Sigmoid colon (tissue), 7 donors: ENCODE measurements around the gene KCNQ1OT1. TPM values are rescaled to one million over a fixed set of nuclear protein-coding genes. Genes with fewer than 3 reads are reported as not detected.

Experiments used
- DNase-seq: peaks from one replicate; pipeline ENCODE4 v3.0.0-alpha.2; 2019
- H3K27ac ChIP-seq, 4 donors: fragments of 200-600 bp; sonication (generic); one replicate each; pipeline ENCODE4 v1.5.1; 2016 to 2019; ENCODE audit warnings: mild to moderate bottlenecking in 1 of 4
- H3K27me3 ChIP-seq, 3 donors: fragments of 200-600 bp; sonication (generic); one replicate each; pipeline ENCODE4 v1.5.1; 2019; ENCODE audit warnings: mild to moderate bottlenecking in 1 of 3
- H3K36me3 ChIP-seq, 4 donors: fragments of 200-600 bp; sonication (generic); one replicate each; pipeline ENCODE4 v1.5.1; 2016 to 2019
- H3K4me1 ChIP-seq, 4 donors: fragments of 200-600 bp; sonication (generic); one replicate each; pipeline ENCODE4 v1.5.1; 2017 to 2019
- H3K4me3 ChIP-seq, 4 donors: fragments of 200-600 bp; sonication (generic); one replicate each; pipeline ENCODE4 v1.5.1; 2017 to 2019; ENCODE audit warnings: mild to moderate bottlenecking in 2 of 4, moderate library complexity in 1 of 4
- H3K9me3 ChIP-seq, 4 donors: fragments of 200-600 bp in 3 of 4; sonication (generic) in 3 of 4; one replicate each; pipeline versions ENCODE4 v1.5.1 to v1.6.1; 2013 to 2019
- CTCF ChIP-seq, 4 experiments: fragments of 450-650 bp in 3 of 4; fragments of 200-600 bp in 1 of 4; IDR thresholded peaks; one replicate each; pipeline ENCODE4 v1.5.1; 2016 to 2019; ENCODE audit warnings: antibody characterized with exemption in 4 of 4, mild to moderate bottlenecking in 3 of 4, moderate library complexity in 2 of 4
- EP300 ChIP-seq, 4 donors: sonication (generic); formaldehyde crosslinking; IDR thresholded peaks; one replicate each; pipeline ENCODE4 v1.6.1; 2017; ENCODE audit warnings: antibody characterized with exemption in 4 of 4
- POLR2A ChIP-seq, 2 donors: fragments of 450-650 bp; IDR thresholded peaks; one replicate each; pipeline ENCODE4 v1.6.1; 2016; ENCODE audit warnings: antibody characterized with exemption in 2 of 2, mild to moderate bottlenecking in 2 of 2, moderate library complexity in 2 of 2
- POLR2AphosphoS5 ChIP-seq, 4 donors: sonication (generic); formaldehyde crosslinking; IDR thresholded peaks; one replicate each; pipeline ENCODE4 v1.6.1; 2017; ENCODE audit warnings: antibody characterized with exemption in 4 of 4
- WGBS, 2 donors: extraction: QIAGEN DNeasy Blood & Tissue Kit; methylation state at CpG; one replicate each; pipeline ENCODE4 v1.1.7; 2013; 5-methylcytosine and 5-hydroxymethylcytosine counted together
- intact Hi-C: fragments of 100-400 bp; cut with DNase I; formaldehyde crosslinking; loops from one replicate; pipeline ENCODE4 v1.15.1; 2023
- polyA plus RNA-seq, 3 donors: library from polyadenylated mRNA; stranded (reverse); fragments of 200-250 nt; gene quantifications; one replicate each; pipeline ENCODE4 v1.2.3, GENCODE V29; 2013
- total RNA-seq, 4 donors: library from RNA; depleted of rRNA; stranded (reverse); fragments of >200 nt; gene quantifications; one replicate each; pipeline ENCODE4 v1.1.0, GENCODE V29; 2016
- donor health status: healthy with polysubstance abuse.
- donor health status: Bipolar disorder and iron deficiency.
- donor health status: healthy.

Gene KCNQ1OT1
- total and polyA plus RNA-seq, 7 donors: under 0.01 to 3.6 (median 0.99) TPM

GRCh38 chr11:2683806-2684205 lies 16.0 kb downstream of the KCNQ1OT1 start:
- Histone ChIP-seq H3K4me1 (peaks cover 0 to 22% (median 8%) of the 10 kb centered on the region in 4 donors), H3K27ac (no peak overlapping the region), H3K9me3 (no peaks in the 10 kb centered on the region), H3K4me3 (no peak overlapping the region), H3K27me3 (no peaks in the 10 kb centered on the region), H3K36me3 (no peaks in the 10 kb centered on the region)
- no peak for TF ChIP-seq EP300 (IDR thresholded peaks at IDR 0.05)
- TF ChIP-seq CTCF (IDR thresholded peaks at IDR 0.05): no peak
- TF ChIP-seq POLR2A (IDR thresholded peaks at IDR 0.05): no peak
- TF ChIP-seq POLR2AphosphoS5 (IDR thresholded peaks at IDR 0.05): no peak
- DNase-seq: no peak
- intact Hi-C loops: no loop called here
- 83 to 86% methylated on average over 4 of the region's 4 CpGs for WGBS, 2 donors

DNA sequence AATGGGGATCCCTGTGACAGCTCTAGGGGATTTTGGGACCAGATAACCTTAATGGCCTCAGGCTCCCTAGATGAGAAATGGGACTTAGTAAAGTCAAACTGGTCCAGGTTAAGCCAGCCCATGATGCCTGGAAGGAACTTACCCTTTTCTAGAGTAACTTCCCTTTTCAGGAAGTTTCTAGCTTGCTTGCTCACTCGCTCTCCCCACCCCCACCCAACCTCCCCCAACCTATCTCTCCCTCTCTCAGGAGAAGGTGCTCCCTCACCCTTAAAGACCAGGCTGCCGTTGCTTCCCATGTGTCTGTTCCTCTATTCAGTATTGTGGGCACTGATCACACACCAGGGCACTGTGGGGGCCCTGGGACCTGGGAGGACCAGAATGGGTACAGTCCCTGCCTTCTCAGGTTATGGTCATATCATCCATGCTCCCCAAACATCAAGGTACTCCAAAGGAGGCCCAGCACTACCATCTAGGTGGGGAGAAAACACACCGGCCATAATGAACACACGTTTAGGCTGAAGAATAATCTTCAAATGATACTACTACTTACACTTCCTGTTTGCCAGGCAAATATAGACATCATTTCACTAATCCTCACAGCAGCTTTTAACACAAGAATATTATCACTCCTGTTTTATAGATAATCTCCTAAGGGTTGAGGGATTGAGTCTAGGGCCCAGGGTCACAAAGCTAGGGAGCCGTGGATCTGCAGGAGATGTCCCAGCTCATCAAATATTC lies 18.2 kb downstream of the KCNQ1OT1 start:
- WGBS, 2 donors: 68 to 82% methylated on average over 5 of the region's 5 CpGs
- Histone ChIP-seq H3K27ac (no peak overlapping the region), H3K4me1 (peaks cover 0 to 10% (median 5%) of the 10 kb centered on the region in 4 donors), H3K4me3 (no peak overlapping the region), H3K9me3 (no peaks in the 10 kb centered on the region), H3K27me3 (no peaks in the 10 kb centered on the region), H3K36me3 (no peaks in the 10 kb centered on the region)
- peak; percentile 13 for DNase-seq
- TF ChIP-seq EP300 (IDR thresholded peaks at IDR 0.05) (no peak), CTCF (IDR thresholded peaks at IDR 0.05) (no peak), POLR2AphosphoS5 (IDR thresholded peaks at IDR 0.05) (no peak)
- intact Hi-C loops: no loop called here

- intact Hi-C loops: loop anchor here (5.0 kb wide), 1 partner anchor 148 kb away; no protein-coding TSS in a partner anchor
- DNase-seq: no peak
Observed at GRCh38 chr11:2679011-2679676, 20.6 kb downstream of the KCNQ1OT1 start.

DNA sequence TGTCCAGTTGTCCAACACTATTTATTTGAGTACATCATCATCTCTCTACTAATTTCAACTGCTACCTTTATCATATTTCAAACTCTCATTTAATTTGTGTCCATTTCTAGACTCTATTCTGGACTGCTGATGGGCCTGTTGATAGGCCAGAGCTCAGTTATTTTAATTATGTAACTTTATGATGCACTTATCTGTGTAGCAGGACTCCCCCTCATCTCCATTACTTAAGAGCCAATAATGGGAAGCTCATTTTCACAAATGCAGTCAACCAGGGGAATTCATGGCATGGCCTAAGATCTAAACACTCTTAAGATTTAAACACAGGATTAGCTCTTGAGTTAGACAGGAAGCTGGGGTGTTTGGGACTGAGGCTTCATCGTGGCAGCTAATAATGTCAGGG lies 21.4 kb downstream of the KCNQ1OT1 start:
- H3K27ac ChIP-seq: no peak overlapping the region
- no peaks in the 10 kb centered on the region for H3K27me3 ChIP-seq
- intact Hi-C loops: loop anchor here (5.0 kb wide), 1 partner anchor 149 kb away; no protein-coding TSS in a partner anchor
- TF ChIP-seq POLR2AphosphoS5 (IDR thresholded peaks at IDR 0.05): no peak
- TF ChIP-seq EP300 (IDR thresholded peaks at IDR 0.05): no peak
- TF ChIP-seq POLR2A (IDR thresholded peaks at IDR 0.05): no peak
- TF ChIP-seq CTCF (IDR thresholded peaks at IDR 0.05): no peak
- H3K4me3 ChIP-seq: no peak overlapping the region
- WGBS, 2 donors: 73 to 77% methylated on average over 1 of the region's 1 CpG
- no peaks in the 10 kb centered on the region for H3K9me3 ChIP-seq
- peaks cover 0 to 41% (median 35%) of the 10 kb centered on the region in 4 donors for H3K4me1 ChIP-seq
- H3K36me3 ChIP-seq: no peaks in the 10 kb centered on the region
- no peak for DNase-seq

More at GRCh38 chr11:2679011-2679676, 20.6 kb downstream of the KCNQ1OT1 start:
- H3K9me3 ChIP-seq: no peaks in the 10 kb centered on the region
- whole genome bisulfite sequencing, 2 donors: 95 to 96% methylated on average over 2 of the region's 2 CpGs
- H3K4me1 ChIP-seq: peaks cover 0 to 34% (median 29%) of the 10 kb centered on the region in 4 donors
- no peaks in the 10 kb centered on the region for H3K36me3 ChIP-seq
- no peaks in the 10 kb centered on the region for H3K27me3 ChIP-seq
- no peak overlapping the region for H3K4me3 ChIP-seq
- no peak overlapping the region for H3K27ac ChIP-seq
- TF ChIP-seq CTCF (IDR thresholded peaks at IDR 0.05) (no peak), EP300 (IDR thresholded peaks at IDR 0.05) (no peak)
